Mammary epithelial cell (primary cell): ENCODE measurements around the gene FIGNL2.

Experiments used
- CTCF ChIP-seq, 2 donors: IDR thresholded peaks in 1 of 2; conservative IDR thresholded peaks in 1 of 2; 2 replicates each; pipeline ENCODE4 v1.5.1; 2011 to 2012; ENCODE audit warnings: inconsistent platforms in 2 of 2, low read length in 2 of 2, mild to moderate bottlenecking in 2 of 2, control low read depth in 1 of 2, low read depth in 1 of 2; ENCODE audit not compliant: insufficient read depth in 1 of 2; ENCODE audit errors: extremely low read depth in 1 of 2
- EZH2 ChIP-seq: IDR thresholded peaks from 2 replicates; pipeline ENCODE4 v1.6.1; 2012; ENCODE audit warnings: low read length, inconsistent platforms, borderline replicate concordance

- TF ChIP-seq CTCF (conservative IDR thresholded peaks at IDR 0.05 in 1 of 2, IDR thresholded peaks at IDR 0.05 in 1 of 2; ENCODE audit: extremely low read depth in 1 of 2, insufficient read depth in 1 of 2, low read depth in 1 of 2, low read length in 2 of 2): no peak
- TF ChIP-seq EZH2: no peak
Observed at GRCh38 chr12:51792417-51792816, 56.1 kb downstream of the FIGNL2 start.
